ENCODE data around the gene BLMH. TPM values are rescaled to one million over a fixed set of nuclear protein-coding genes. Genes with fewer than 3 reads are reported as not detected.

BLMH gene
- total RNA-seq, 1 experiment from 2014 or later = 94.3 TPM

GRCh38 chr17:30253312-30253711 is 38.4 kb downstream of the BLMH start:
- H3K27me3 ChIP-seq (replicated peaks; ENCODE audit: insufficient read depth, low read depth, low read length, poor library complexity) = no peaks in the 10 kb centered on the region
- DNase-seq (ENCODE audit: low spot score) = no peak
- ChIA-PET CTCF (no interaction called here), POLR2A (ENCODE audit: low non-redundant PET) (no interaction called here)
- H3K4me3 ChIP-seq (ENCODE audit: low read depth, low read length, poor library complexity, severe bottlenecking) = no peak overlapping the region
- H3K9me3 ChIP-seq (ENCODE audit: low read depth, low read length, poor library complexity, severe bottlenecking) = no peaks in the 10 kb centered on the region
- no peaks in the 10 kb centered on the region for H3K4me1 ChIP-seq (ENCODE audit: insufficient read depth, low read length, poor library complexity, severe bottlenecking)
- no peak overlapping the region for H3K27ac ChIP-seq (ENCODE audit: low read depth, low read length, poor library complexity, severe bottlenecking)
- intact Hi-C loops (cut with micrococcal nuclease; ENCODE audit: unreplicated experiment) = no loop called here
- TF ChIP-seq EZH2 (IDR thresholded peaks at IDR 0.05; ENCODE audit: borderline replicate concordance, low read depth, low read length, poor library complexity, severe bottlenecking) = no peak
- TF ChIP-seq CTCF (conservative IDR thresholded peaks at IDR 0.05; ENCODE audit: low read depth, low read length) = no peak
- BruUV-seq (replicated peaks) = no TSS peak
- peaks cover 39% of the 10 kb centered on the region for H3K36me3 ChIP-seq (ENCODE audit: insufficient read depth, low read length, poor library complexity, severe bottlenecking)

DNA sequence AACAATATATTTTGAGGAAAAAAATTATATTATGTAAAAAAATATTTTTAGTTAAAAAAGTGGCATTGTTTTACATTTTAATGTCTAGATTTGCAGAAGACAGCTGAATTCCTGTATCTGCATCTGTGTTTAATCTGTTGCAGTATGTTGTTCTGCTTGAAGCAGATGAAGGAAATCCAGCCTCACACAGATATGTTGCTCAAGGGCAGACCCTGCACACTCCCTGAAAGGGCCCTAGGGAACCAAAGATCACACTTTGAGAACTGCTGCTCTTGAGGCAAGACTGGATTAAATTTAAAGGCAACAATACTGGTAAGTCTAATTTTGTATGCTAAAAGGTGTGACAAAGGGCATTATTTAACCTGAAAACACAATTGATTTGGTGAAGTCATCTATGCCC is 39.8 kb downstream of the BLMH start:
- H3K9me3 ChIP-seq (ENCODE audit: low read depth, low read length, poor library complexity, severe bottlenecking) = no peaks in the 10 kb centered on the region
- no peak overlapping the region for H3K4me3 ChIP-seq (ENCODE audit: low read depth, low read length, poor library complexity, severe bottlenecking)
- H3K4me1 ChIP-seq (ENCODE audit: insufficient read depth, low read length, poor library complexity, severe bottlenecking) = no peaks in the 10 kb centered on the region
- BruUV-seq (replicated peaks) = no TSS peak
- intact Hi-C loops (cut with micrococcal nuclease; ENCODE audit: unreplicated experiment) = no loop called here
- POLR2A ChIA-PET (ENCODE audit: low non-redundant PET) = no interaction called here
- peaks cover 35% of the 10 kb centered on the region for H3K36me3 ChIP-seq (ENCODE audit: insufficient read depth, low read length, poor library complexity, severe bottlenecking)
- no peaks in the 10 kb centered on the region for H3K27me3 ChIP-seq (replicated peaks; ENCODE audit: insufficient read depth, low read depth, low read length, poor library complexity)
- no peak overlapping the region for H3K27ac ChIP-seq (ENCODE audit: low read depth, low read length, poor library complexity, severe bottlenecking)
- CTCF ChIA-PET = no interaction called here
- TF ChIP-seq CTCF (conservative IDR thresholded peaks at IDR 0.05; ENCODE audit: low read depth, low read length) = no peak
- TF ChIP-seq EZH2 (IDR thresholded peaks at IDR 0.05; ENCODE audit: borderline replicate concordance, low read depth, low read length, poor library complexity, severe bottlenecking) = no peak
- DNase-seq (ENCODE audit: low spot score) = no peak

DNA sequence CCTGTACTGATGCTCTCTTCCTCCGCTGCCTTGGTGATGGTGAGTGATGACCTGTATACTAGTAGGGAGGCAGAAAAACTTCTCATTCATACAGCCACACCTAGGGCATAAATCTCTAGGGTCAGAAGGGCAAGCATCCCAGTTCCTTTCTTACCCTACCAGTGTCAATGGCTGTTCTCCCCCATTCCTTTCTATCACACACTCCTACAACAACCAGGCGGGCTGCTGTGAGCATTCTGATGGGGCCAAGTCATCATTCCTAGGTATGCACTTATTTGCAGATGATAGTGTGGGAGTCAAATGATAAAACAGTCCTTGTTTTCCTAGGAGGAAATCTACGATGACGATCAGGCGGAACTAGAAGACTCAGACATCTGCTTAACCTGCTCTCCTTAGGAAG is 42.3 kb downstream of the BLMH start:
- no TSS peak for BruUV-seq (replicated peaks)
- H3K9me3 ChIP-seq (ENCODE audit: low read depth, low read length, poor library complexity, severe bottlenecking) = no peaks in the 10 kb centered on the region
- no peak for DNase-seq (ENCODE audit: low spot score)

More for the DNA sequence above, 42.3 kb downstream of the BLMH start:
- H3K27me3 ChIP-seq (replicated peaks; ENCODE audit: insufficient read depth, low read depth, low read length, poor library complexity) = no peaks in the 10 kb centered on the region
- ChIA-PET POLR2A (ENCODE audit: low non-redundant PET) (no interaction called here), CTCF (no interaction called here)
- peaks cover 31% of the 10 kb centered on the region for H3K36me3 ChIP-seq (ENCODE audit: insufficient read depth, low read length, poor library complexity, severe bottlenecking)
- no peak overlapping the region for H3K27ac ChIP-seq (ENCODE audit: low read depth, low read length, poor library complexity, severe bottlenecking)
- no peak for TF ChIP-seq EZH2 (IDR thresholded peaks at IDR 0.05; ENCODE audit: borderline replicate concordance, low read depth, low read length, poor library complexity, severe bottlenecking)
- no peak for TF ChIP-seq CTCF (conservative IDR thresholded peaks at IDR 0.05; ENCODE audit: low read depth, low read length)
- H3K4me1 ChIP-seq (ENCODE audit: insufficient read depth, low read length, poor library complexity, severe bottlenecking) = no peaks in the 10 kb centered on the region
- intact Hi-C loops (cut with micrococcal nuclease; ENCODE audit: unreplicated experiment) = no loop called here
- no peak overlapping the region for H3K4me3 ChIP-seq (ENCODE audit: low read depth, low read length, poor library complexity, severe bottlenecking)

All from A673 (cell line).